Epithelial cell of proximal tubule (primary cell): ENCODE data around the gene KLF2. TPM values are rescaled to one million over a fixed set of nuclear protein-coding genes. Genes with fewer than 3 reads are reported as not detected.

Experiments used
- DNase-seq: peaks from one replicate; pipeline ENCODE4 v3.0.0-alpha.2; 2011; ENCODE audit warnings: low read depth
- H3K4me3 ChIP-seq: 2 replicates; pipeline ENCODE4 v1.5.1; 2011; ENCODE audit warnings: low read depth, mild to moderate bottlenecking, low read length
- total RNA-seq: library from RNA; depleted of rRNA; stranded (reverse); fragments of >200 nt; gene quantifications from 2 replicates; pipeline ENCODE4 v1.2.3, GENCODE V29; 2015
- TF ChIP-seq, protein P1 (sequence below): conservative IDR thresholded peaks from 2 replicates; pipeline ENCODE4 v1.5.1; 2012; ENCODE audit warnings: low read depth, mild to moderate bottlenecking, low read length

KLF2 gene
- total RNA-seq, 1 donor from 2014 or later, result 1.3 TPM

DNA sequence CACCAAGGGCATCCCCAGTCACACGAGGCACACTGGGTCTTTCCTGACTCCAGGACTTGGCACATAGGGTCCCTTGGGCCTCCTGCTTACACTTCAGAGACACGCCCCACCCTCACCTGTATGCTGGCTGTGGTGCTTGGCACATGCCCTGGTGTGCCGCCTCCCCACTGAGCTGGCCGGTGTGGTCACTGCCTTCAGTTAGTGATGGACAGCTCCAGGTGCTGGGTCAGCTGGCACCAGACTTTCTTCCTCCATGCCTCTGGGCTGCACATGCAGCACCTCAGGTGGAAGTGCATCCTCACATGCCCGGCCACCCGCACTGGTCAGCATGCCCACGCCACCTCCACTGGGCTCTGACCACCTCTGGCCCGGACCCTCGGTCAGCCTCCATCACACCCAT is 52.9 kb downstream of the KLF2 start:
- H3K4me3 ChIP-seq, result no peak overlapping the region
- no peak for DNase-seq
- TF ChIP-seq, protein P1, sequence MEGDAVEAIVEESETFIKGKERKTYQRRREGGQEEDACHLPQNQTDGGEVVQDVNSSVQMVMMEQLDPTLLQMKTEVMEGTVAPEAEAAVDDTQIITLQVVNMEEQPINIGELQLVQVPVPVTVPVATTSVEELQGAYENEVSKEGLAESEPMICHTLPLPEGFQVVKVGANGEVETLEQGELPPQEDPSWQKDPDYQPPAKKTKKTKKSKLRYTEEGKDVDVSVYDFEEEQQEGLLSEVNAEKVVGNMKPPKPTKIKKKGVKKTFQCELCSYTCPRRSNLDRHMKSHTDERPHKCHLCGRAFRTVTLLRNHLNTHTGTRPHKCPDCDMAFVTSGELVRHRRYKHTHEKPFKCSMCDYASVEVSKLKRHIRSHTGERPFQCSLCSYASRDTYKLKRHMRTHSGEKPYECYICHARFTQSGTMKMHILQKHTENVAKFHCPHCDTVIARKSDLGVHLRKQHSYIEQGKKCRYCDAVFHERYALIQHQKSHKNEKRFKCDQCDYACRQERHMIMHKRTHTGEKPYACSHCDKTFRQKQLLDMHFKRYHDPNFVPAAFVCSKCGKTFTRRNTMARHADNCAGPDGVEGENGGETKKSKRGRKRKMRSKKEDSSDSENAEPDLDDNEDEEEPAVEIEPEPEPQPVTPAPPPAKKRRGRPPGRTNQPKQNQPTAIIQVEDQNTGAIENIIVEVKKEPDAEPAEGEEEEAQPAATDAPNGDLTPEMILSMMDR, result no peak

Other genes with a start within 250 kb of the KLF2 start
- gene TPM4, start 248.3 kb upstream of the KLF2 start, total RNA-seq, result 965 and 968 TPM in 2 replicates
- gene RAB8A, start 212.9 kb upstream of the KLF2 start, total RNA-seq, result 62.4 and 103 TPM in 2 replicates
- gene HSH2D, start 181.1 kb upstream of the KLF2 start, total RNA-seq, result 0.92 and 1.8 TPM in 2 replicates
- gene CIB3, start 151.3 kb upstream of the KLF2 start, total RNA-seq, result not detected in 2 replicates
- gene FAM32A, start 139.4 kb upstream of the KLF2 start, total RNA-seq, result 113 and 119 TPM in 2 replicates
- 105 and 126 TPM in 2 replicates for gene AP1M1, start 126.9 kb upstream of the KLF2 start, total RNA-seq
- 5.8 and 10.1 TPM in 2 replicates for gene EPS15L1, start 147.1 kb downstream of the KLF2 start, total RNA-seq
- not detected in 2 replicates for gene CALR3, start 171.3 kb downstream of the KLF2 start, total RNA-seq
- gene C19orf44, start 171.6 kb downstream of the KLF2 start, total RNA-seq, result 4.6 TPM in 2 replicates
- gene CHERP, start 217.6 kb downstream of the KLF2 start, total RNA-seq, result 9.5 and 11.2 TPM in 2 replicates
- 26.9 and 33.0 TPM in 2 replicates for gene SLC35E1, start 247.6 kb downstream of the KLF2 start, total RNA-seq